NOMO-1 treated with DMSO at 0.1 percent for 48 hours (cell line): Measurements from ENCODE around the gene EOLA2.
"Not testable (repeated sequence)": the region's sequence is repeated elsewhere in the genome, so short reads cannot be mapped to it uniquely, and the experiment has no call there.

Experiments used
- DNase-seq: peaks from one replicate; lab custom pipeline; 2025; ENCODE audit not compliant: unreplicated experiment; lab: John Stamatoyannopoulos, UW

The EOLA2 gene

GRCh38 chrX:149938427-149938880 lies at the start of gene EOLA2:
Gene EOLA2, minus strand, starts transcription at chrX:149938491. Its CDS starts 4,617 bp downstream, at chrX:149933874.
- DNase-seq = peak; percentile 93

GRCh38 chrX:149987613-149988012 lies 49.3 kb upstream of the EOLA2 start:
- DNase-seq = no peak

- DNase-seq = no peak
Observed at GRCh38 chrX:149984411-149984810, 46.1 kb upstream of the EOLA2 start.

- no peak for DNase-seq
Observed at GRCh38 chrX:149982310-149982709, 44.0 kb upstream of the EOLA2 start.

GRCh38 chrX:149979126-149979644 lies 40.9 kb upstream of the EOLA2 start:
- DNase-seq = no peak

- peak; percentile 16 for DNase-seq
Observed at GRCh38 chrX:149962859-149963757, 24.8 kb upstream of the EOLA2 start.

GRCh38 chrX:149962010-149962409 lies 23.7 kb upstream of the EOLA2 start:
- DNase-seq = no peak

GRCh38 chrX:149961572-149961971 lies 23.3 kb upstream of the EOLA2 start:
- DNase-seq = no peak

GRCh38 chrX:149950681-149951080 lies 12.4 kb upstream of the EOLA2 start:
- DNase-seq = no peak

GRCh38 chrX:149949743-149950436 lies 11.6 kb upstream of the EOLA2 start:
- DNase-seq = no peak

- DNase-seq = no peak
Observed at GRCh38 chrX:149948016-149948415, 9.7 kb upstream of the EOLA2 start.

- not testable (repeated sequence) for DNase-seq
Observed at GRCh38 chrX:149946932-149947331, 8.6 kb upstream of the EOLA2 start.

GRCh38 chrX:149945820-149946219 lies 7.5 kb upstream of the EOLA2 start:
- DNase-seq = not testable (repeated sequence)

- DNase-seq = not testable (repeated sequence)
Observed at GRCh38 chrX:149945087-149945670, 6.9 kb upstream of the EOLA2 start.

- DNase-seq = not testable (repeated sequence)
Observed at GRCh38 chrX:149940674-149941024, 2.4 kb upstream of the EOLA2 start.

GRCh38 chrX:149939905-149940673 lies 1.8 kb upstream of the EOLA2 start:
- peak; percentile 93 for DNase-seq

GRCh38 chrX:149939655-149939904 lies 1.3 kb upstream of the EOLA2 start:
- no peak for DNase-seq

GRCh38 chrX:149938881-149939654 lies 777 bp upstream of the EOLA2 start:
- peak; percentile 73 for DNase-seq

- DNase-seq = no peak
Observed at GRCh38 chrX:149937871-149938426, 342 bp downstream of the EOLA2 start.

- DNase-seq = not testable (repeated sequence)
Observed at GRCh38 chrX:149937328-149937727, 963 bp downstream of the EOLA2 start.
